Activated CD8-positive, alpha-beta memory T cell treated with anti-CD3 and anti-CD28 coated beads, Interleukin-2, amount 50 U/mL, for 24 hours (primary cell): ENCODE measurements around the gene CNOT4.
"Not testable (repeated sequence)": the region's sequence is repeated elsewhere in the genome, so short reads cannot be mapped to it uniquely, and the experiment has no call there.

ENCODE experiments used
- DNase-seq: peaks from one replicate; pipeline ENCODE4 v3.0.0-alpha.2; 2020; ENCODE audit errors: extremely low read depth

Gene CNOT4

GRCh38 chr7:135512135-135512887 is 2.4 kb upstream of the CNOT4 start:
- no peak for DNase-seq

GRCh38 chr7:135510592-135511183 is 786 bp upstream of the CNOT4 start:
- DNase-seq = no peak

GRCh38 chr7:135509589-135509838 is 388 bp downstream of the CNOT4 start:
- no peak for DNase-seq

- no peak for DNase-seq
Measured at GRCh38 chr7:135508883-135509588, 866 bp downstream of the CNOT4 start.

- no peak for DNase-seq
Measured at GRCh38 chr7:135501402-135501801, 8.5 kb downstream of the CNOT4 start.

GRCh38 chr7:135499818-135500217 is 10.1 kb downstream of the CNOT4 start:
- no peak for DNase-seq

- DNase-seq = not testable (repeated sequence)
Measured at GRCh38 chr7:135497161-135497560, 12.7 kb downstream of the CNOT4 start.

- no peak for DNase-seq
Measured at GRCh38 chr7:135493362-135493761, 16.5 kb downstream of the CNOT4 start.

GRCh38 chr7:135492151-135492550 is 17.8 kb downstream of the CNOT4 start:
- no peak for DNase-seq

GRCh38 chr7:135490783-135491182 is 19.1 kb downstream of the CNOT4 start:
- DNase-seq = no peak

GRCh38 chr7:135489791-135490190 is 20.1 kb downstream of the CNOT4 start:
- no peak for DNase-seq

- DNase-seq = no peak
Measured at GRCh38 chr7:135486261-135486920, 23.5 kb downstream of the CNOT4 start.

GRCh38 chr7:135481598-135481979 is 28.3 kb downstream of the CNOT4 start:
- DNase-seq = no peak

- no peak for DNase-seq
Measured at GRCh38 chr7:135480966-135481597, 28.8 kb downstream of the CNOT4 start.

GRCh38 chr7:135475521-135475920 is 34.4 kb downstream of the CNOT4 start:
- no peak for DNase-seq

GRCh38 chr7:135469705-135470104 is 40.2 kb downstream of the CNOT4 start:
- DNase-seq = not testable (repeated sequence)

- DNase-seq = no peak
Measured at GRCh38 chr7:135467207-135467711, 42.6 kb downstream of the CNOT4 start.

GRCh38 chr7:135466442-135467206 is 43.3 kb downstream of the CNOT4 start:
- DNase-seq = no peak

GRCh38 chr7:135463908-135464307 is 46.0 kb downstream of the CNOT4 start:
- no peak for DNase-seq

- no peak for DNase-seq
Measured at GRCh38 chr7:135459951-135460567, 49.8 kb downstream of the CNOT4 start.

- no peak for DNase-seq
Measured at GRCh38 chr7:135459076-135459475, 50.8 kb downstream of the CNOT4 start.
